Breast epithelium (tissue), 3 donors: ENCODE measurements around the gene TICRR.

Source experiments
- POLR2A ChIP-seq: fragments of 450-650 bp; IDR thresholded peaks from one replicate; pipeline ENCODE4 v1.6.1; 2016; ENCODE audit warnings: antibody characterized with exemption, mild to moderate bottlenecking, moderate library complexity
- POLR2AphosphoS5 ChIP-seq, 3 donors: sonication (generic); formaldehyde crosslinking; IDR thresholded peaks; one replicate each; pipeline ENCODE4 v1.6.1; 2017; ENCODE audit warnings: antibody characterized with exemption in 3 of 3
- TF ChIP-seq, protein P1 (sequence below), 3 donors: fragments of 450-650 bp; IDR thresholded peaks; one replicate each; pipeline ENCODE4 v1.5.1; 2016 to 2017; ENCODE audit warnings: antibody characterized with exemption in 3 of 3, mild to moderate bottlenecking in 3 of 3, moderate library complexity in 3 of 3

DNA sequence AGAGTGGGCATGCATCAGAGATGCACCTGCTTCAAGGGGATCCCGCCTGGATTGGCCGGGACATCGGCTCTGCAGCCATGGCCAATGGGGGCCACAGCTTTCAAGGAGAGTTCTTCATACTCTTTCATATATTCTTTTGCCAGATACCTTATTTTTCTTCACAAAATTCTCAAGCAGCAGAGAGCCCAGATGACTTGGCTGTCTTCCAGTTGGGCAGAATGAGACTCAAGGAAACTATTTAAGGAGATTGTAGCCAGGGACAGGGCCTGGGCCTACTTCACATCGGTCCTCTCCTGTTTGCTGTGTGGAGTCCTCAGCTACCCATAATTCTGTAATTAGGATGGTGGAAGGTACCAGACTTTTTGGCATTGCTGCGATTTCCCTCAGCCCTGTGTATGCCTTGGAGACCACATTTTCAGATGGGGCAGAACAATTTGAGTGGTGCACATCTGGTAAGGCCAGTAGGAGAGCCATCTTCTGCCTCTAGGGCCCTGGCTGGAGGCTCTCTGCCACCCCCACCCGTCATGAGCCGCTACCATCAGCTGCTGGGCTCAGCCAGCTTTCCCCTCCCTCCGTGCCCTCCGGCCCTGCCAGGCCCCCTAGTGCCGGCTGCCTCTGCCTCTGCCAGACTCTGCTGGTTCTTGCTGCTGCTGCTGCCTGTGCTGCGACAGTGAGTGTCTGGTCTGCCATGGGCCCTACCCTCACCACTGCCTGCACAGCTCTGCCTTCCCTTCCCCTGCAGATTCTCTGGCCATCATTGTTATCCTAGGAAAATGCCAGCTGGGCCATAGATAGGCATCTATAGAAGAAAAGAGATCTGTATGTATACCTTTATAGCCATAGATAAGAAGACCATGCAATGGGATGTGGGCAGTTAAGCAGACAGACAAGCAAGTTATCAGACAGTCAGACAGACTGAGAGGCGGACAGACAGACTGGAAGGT lies 97.2 kb downstream of the TICRR start:
- TF ChIP-seq, protein P1, sequence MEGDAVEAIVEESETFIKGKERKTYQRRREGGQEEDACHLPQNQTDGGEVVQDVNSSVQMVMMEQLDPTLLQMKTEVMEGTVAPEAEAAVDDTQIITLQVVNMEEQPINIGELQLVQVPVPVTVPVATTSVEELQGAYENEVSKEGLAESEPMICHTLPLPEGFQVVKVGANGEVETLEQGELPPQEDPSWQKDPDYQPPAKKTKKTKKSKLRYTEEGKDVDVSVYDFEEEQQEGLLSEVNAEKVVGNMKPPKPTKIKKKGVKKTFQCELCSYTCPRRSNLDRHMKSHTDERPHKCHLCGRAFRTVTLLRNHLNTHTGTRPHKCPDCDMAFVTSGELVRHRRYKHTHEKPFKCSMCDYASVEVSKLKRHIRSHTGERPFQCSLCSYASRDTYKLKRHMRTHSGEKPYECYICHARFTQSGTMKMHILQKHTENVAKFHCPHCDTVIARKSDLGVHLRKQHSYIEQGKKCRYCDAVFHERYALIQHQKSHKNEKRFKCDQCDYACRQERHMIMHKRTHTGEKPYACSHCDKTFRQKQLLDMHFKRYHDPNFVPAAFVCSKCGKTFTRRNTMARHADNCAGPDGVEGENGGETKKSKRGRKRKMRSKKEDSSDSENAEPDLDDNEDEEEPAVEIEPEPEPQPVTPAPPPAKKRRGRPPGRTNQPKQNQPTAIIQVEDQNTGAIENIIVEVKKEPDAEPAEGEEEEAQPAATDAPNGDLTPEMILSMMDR (IDR thresholded peaks at IDR 0.05), result no peak
- no peak for TF ChIP-seq POLR2AphosphoS5 (IDR thresholded peaks at IDR 0.05)
- TF ChIP-seq POLR2A, result no peak
